Natural killer cell (primary cell): Measurements from ENCODE around the gene CXCL3. TPM values are rescaled to one million over a fixed set of nuclear protein-coding genes. Genes with fewer than 3 reads are reported as not detected.

Experiments
- ATAC-seq, 3 donors: fragments of 150-1000 bp in 2 of 3; fragments of 200-7000 bp in 1 of 3; cut with Tn5 transposase; 1 replicate in 1 of 3; 2 replicates in 2 of 3; pipeline ENCODE4 v1.10.0; 2021; ENCODE audit warnings: mild to moderate bottlenecking in 2 of 3, moderate library complexity in 2 of 3
- DNase-seq, 2 donors: peaks; one replicate each; pipeline versions ENCODE4 v3.0.0 to v3.0.0-alpha.2; 2013 to 2021; ENCODE audit warnings: mixed read lengths in 1 of 2
- H3K27ac ChIP-seq: one replicate; pipeline ENCODE4 v1.5.1; 2013; ENCODE audit warnings: mild to moderate bottlenecking, low read length
- H3K27me3 ChIP-seq: one replicate; pipeline ENCODE4 v1.6.1; 2013; ENCODE audit warnings: low read length; ENCODE audit not compliant: control insufficient read depth, insufficient read depth
- H3K36me3 ChIP-seq: one replicate; pipeline ENCODE4 v1.6.1; 2013; ENCODE audit warnings: low read length; ENCODE audit not compliant: control insufficient read depth, insufficient read depth
- H3K4me1 ChIP-seq: one replicate; pipeline ENCODE4 v1.6.1; 2013; ENCODE audit warnings: low read length; ENCODE audit not compliant: control insufficient read depth, insufficient read depth
- H3K4me3 ChIP-seq: one replicate; pipeline ENCODE4 v1.5.1; 2013; ENCODE audit warnings: low read length
- H3K9me3 ChIP-seq: one replicate; pipeline ENCODE4 v1.6.1; 2013; ENCODE audit warnings: low read length; ENCODE audit not compliant: control insufficient read depth, insufficient read depth
- H3K27ac Mint-ChIP-seq, 2 donors: one replicate each; pipeline ENCODE4 v1.8.0; 2022; ENCODE audit warnings: mild to moderate bottlenecking in 2 of 2, mixed read lengths in 2 of 2, moderate library complexity in 1 of 2
- H3K27me3 Mint-ChIP-seq, 2 donors: one replicate each; pipeline ENCODE4 v1.8.0; 2022; ENCODE audit warnings: low read depth in 2 of 2, mixed read lengths in 2 of 2
- H3K36me3 Mint-ChIP-seq: one replicate; pipeline ENCODE4 v1.8.0; 2022; ENCODE audit warnings: mixed read lengths
- H3K4me1 Mint-ChIP-seq, 2 donors: one replicate each; pipeline ENCODE4 v1.8.0; 2022; ENCODE audit warnings: mixed read lengths in 2 of 2
- H3K4me3 Mint-ChIP-seq: one replicate; pipeline ENCODE4 v1.8.0; 2022; ENCODE audit warnings: mild to moderate bottlenecking, moderate library complexity, mixed read lengths
- H3K9me3 Mint-ChIP-seq, 2 donors: one replicate each; pipeline ENCODE4 v1.8.0; 2022; ENCODE audit warnings: mixed read lengths in 2 of 2
- CTCF ChIP-seq: fragments of 200-600 bp; IDR thresholded peaks from one replicate; pipeline ENCODE4 v1.8.0; 2022; ENCODE audit warnings: antibody characterized with exemption
- WGBS: methylation state at CpG from one replicate; pipeline ENCODE4 v1.1.7; 2013; ENCODE audit warnings: missing lambda C conversion rate; ENCODE audit not compliant: insufficient coverage; 5-methylcytosine and 5-hydroxymethylcytosine counted together
- intact Hi-C: fragments of 100-400 bp; cut with micrococcal nuclease; formaldehyde crosslinking; loops from one replicate; pipeline ENCODE4 v1.14.2; 2022
- total RNA-seq, 4 donors: library from RNA; stranded (reverse); fragments of 120-200 nt in 1 of 4; gene quantifications; one replicate each; pipeline versions ENCODE4 v1.2.3 to v1.2.4, GENCODE V29; 2013 to 2022

The CXCL3 gene
- total RNA-seq, 3 donors from 2014 or later (not counting 1 experiment from before 2014, with no cell fraction given), result 1.1 to 6.6 (median 3.5) TPM

- no peak overlapping the region for H3K4me3 Mint-ChIP-seq
- H3K27me3 Mint-ChIP-seq, result no peaks in the 10 kb centered on the region
- no peak overlapping the region for H3K27ac Mint-ChIP-seq
- Histone ChIP-seq H3K27me3 (no peaks in the 10 kb centered on the region), H3K4me1 (no peaks in the 10 kb centered on the region), H3K27ac (no peak overlapping the region), H3K36me3 (no peaks in the 10 kb centered on the region), H3K4me3 (no peak overlapping the region), H3K9me3 (no peaks in the 10 kb centered on the region)
- H3K4me1 Mint-ChIP-seq, result no peaks in the 10 kb centered on the region
- no peaks in the 10 kb centered on the region for H3K36me3 Mint-ChIP-seq
- TF ChIP-seq CTCF, result no peak
- DNase-seq (no peak), ATAC-seq (no peak)
- WGBS, result 92% methylated on average over 5 of the region's 9 CpGs
- intact Hi-C loops, result no loop called here
- H3K9me3 Mint-ChIP-seq, result peaks cover 0 to 8% of the 10 kb centered on the region in 2 donors
These were observed 47.3 kb downstream of the CXCL3 start for GRCh38 chr4:73990988-73991741.

- H3K4me3 Mint-ChIP-seq, result no peak overlapping the region
- WGBS, result 100% methylated on average over 1 of the region's 5 CpGs
These were observed 48.6 kb downstream of the CXCL3 start for GRCh38 chr4:73989928-73990327.

GRCh38 chr4:73989031-73989430, 49.5 kb downstream of the CXCL3 start:
- Histone ChIP-seq H3K27me3 (no peaks in the 10 kb centered on the region), H3K4me3 (no peak overlapping the region), H3K9me3 (no peaks in the 10 kb centered on the region), H3K4me1 (no peaks in the 10 kb centered on the region), H3K36me3 (no peaks in the 10 kb centered on the region), H3K27ac (no peak overlapping the region)
- Mint-ChIP-seq H3K4me1 (no peaks in the 10 kb centered on the region), H3K27me3 (no peaks in the 10 kb centered on the region), H3K27ac (no peak overlapping the region), H3K9me3 (peaks cover 2 to 4% of the 10 kb centered on the region in 2 donors), H3K4me3 (no peak overlapping the region), H3K36me3 (no peaks in the 10 kb centered on the region)
- 79% methylated on average over 2 of the region's 3 CpGs for WGBS
- no peak for DNase-seq
- ATAC-seq, result no peak
- intact Hi-C loops, result no loop called here
- TF ChIP-seq CTCF, result no peak

More at GRCh38 chr4:73989928-73990327, 48.6 kb downstream of the CXCL3 start:
- Histone ChIP-seq H3K27me3 (no peaks in the 10 kb centered on the region), H3K27ac (no peak overlapping the region), H3K4me1 (no peaks in the 10 kb centered on the region), H3K36me3 (no peaks in the 10 kb centered on the region), H3K9me3 (no peaks in the 10 kb centered on the region), H3K4me3 (no peak overlapping the region)
- Mint-ChIP-seq H3K27me3 (no peaks in the 10 kb centered on the region), H3K9me3 (peaks cover under 1 to 8% of the 10 kb centered on the region in 2 donors), H3K36me3 (no peaks in the 10 kb centered on the region), H3K4me1 (no peaks in the 10 kb centered on the region), H3K27ac (no peak overlapping the region)
- intact Hi-C loops, result no loop called here
- no peak for TF ChIP-seq CTCF
- DNase-seq (no peak), ATAC-seq (no peak)

GRCh38 chr4:73988061-73988460, 50.4 kb downstream of the CXCL3 start, which contains the start of gene PPBP:
TSS of gene PPBP (minus strand) at chr4:73988190. CDS start at chr4:73988103, 87 bp downstream.
- peaks cover 2 to 4% of the 10 kb centered on the region in 2 donors for H3K9me3 Mint-ChIP-seq
- DNase-seq (no peak), ATAC-seq (no peak)
- Histone ChIP-seq H3K27me3 (no peaks in the 10 kb centered on the region), H3K4me3 (no peak within 1 kb of the TSS), H3K9me3 (no peaks in the 10 kb centered on the region), H3K27ac (no peak within 1 kb of the TSS), H3K36me3 (no peaks in the 10 kb centered on the region), H3K4me1 (no peaks in the 10 kb centered on the region)
- H3K4me3 Mint-ChIP-seq, result no peak within 1 kb of the TSS
- no peak for TF ChIP-seq CTCF
- H3K27me3 Mint-ChIP-seq, result no peaks in the 10 kb centered on the region
- 60% methylated on average over 2 of the region's 2 CpGs for WGBS
- intact Hi-C loops, result no loop called here
- H3K27ac Mint-ChIP-seq, result no peak within 1 kb of the TSS
- no peaks in the 10 kb centered on the region for H3K4me1 Mint-ChIP-seq
- no peaks in the 10 kb centered on the region for H3K36me3 Mint-ChIP-seq
